Measurements from ENCODE around the gene AGBL5.

Gene AGBL5

DNA sequence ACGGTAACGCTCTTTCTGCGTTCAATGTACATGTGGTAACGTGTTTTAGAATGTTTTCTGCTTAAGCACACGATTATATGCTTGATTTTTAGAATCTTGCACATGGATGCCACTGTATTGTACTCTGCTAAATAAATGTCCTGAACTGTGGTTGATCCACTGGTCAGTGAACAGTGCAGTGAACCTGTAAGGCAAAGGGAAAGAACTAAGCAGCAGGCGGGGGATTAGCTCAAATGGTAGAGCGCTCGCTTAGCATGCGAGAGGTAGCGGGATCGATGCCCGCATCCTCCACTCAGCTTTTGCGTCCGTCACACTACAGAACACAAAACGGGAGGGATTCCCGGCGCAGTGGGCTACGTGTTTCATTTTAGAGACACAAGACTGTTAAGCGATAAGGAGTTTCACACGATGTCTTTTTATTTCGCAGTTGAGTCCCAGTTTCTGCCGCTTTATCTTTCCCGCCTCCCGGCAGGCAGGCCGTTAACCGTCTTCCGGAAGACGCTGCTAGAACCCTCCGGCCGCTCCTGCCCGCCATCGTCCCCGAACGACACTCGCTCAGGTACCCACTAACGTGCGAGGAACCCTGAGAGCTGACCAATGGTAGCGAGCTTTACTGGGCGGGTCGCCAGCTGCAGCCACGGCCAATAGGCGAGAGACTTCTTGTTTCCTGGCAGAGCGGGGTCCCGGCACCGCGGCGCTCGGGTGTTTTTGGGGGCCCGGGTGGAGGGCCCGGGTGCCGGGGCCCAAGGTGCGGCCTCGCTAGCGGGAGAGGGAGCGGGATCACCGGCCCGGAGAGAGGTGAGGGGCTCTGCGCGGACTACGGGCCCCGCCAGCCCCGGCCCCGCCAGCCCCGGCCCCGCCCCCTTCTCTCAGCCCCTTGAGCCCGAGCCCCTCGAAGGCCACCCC, at the start of gene AGBL5:
AGBL5 (plus strand) TSS at position 673 of the 906 bp plus-strand sequence. CDS start 1,291 bp downstream, outside the sequence.
- peak; percentile 96 for DNase-seq

GRCh38 chr2:27001950-27002349, 49.5 kb upstream of the AGBL5 start:
- no peak for DNase-seq

- no peak for DNase-seq
These were observed 48.5 kb upstream of the AGBL5 start for GRCh38 chr2:27003007-27003406.

GRCh38 chr2:27003857-27004256, 47.6 kb upstream of the AGBL5 start:
- no peak for DNase-seq

DNA sequence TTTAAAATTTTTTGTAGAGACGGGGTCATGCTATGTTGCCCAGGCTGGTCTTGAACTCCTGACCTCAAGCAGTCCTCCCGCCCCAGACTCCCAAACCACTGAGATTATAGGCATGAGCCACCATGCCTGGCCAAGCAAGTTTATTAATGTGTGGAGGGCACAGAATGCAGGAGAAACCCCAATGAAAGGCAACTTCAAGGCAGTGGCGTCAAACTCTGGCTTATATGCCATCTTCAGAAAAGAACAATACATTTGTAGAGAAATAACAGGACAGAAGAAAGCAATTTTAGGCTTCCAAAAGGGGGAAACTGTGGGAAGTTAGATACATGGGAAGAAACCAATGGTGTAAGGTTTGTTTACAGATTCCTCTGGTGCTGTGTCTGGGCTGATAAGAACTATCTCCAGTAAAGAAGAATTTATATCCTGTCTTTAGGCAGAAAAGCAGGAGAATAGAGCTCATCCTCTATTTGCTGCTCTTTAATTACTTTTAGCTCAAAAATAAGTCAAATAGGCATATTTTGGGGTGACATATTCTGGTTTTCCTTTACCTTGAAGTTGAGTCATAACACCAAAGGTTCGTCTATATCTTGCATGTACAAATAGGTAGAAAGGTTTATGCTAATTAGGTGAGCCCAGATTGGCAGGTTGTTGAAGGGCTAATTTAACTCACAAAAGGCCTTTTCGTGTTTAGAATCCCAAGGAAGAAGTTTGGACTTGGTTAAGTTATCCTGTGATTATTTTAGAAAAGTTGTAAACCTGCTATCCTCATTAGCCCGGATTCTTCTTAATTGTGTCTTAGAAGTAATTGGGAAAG, 44.7 kb upstream of the AGBL5 start:
- no peak for DNase-seq

DNA sequence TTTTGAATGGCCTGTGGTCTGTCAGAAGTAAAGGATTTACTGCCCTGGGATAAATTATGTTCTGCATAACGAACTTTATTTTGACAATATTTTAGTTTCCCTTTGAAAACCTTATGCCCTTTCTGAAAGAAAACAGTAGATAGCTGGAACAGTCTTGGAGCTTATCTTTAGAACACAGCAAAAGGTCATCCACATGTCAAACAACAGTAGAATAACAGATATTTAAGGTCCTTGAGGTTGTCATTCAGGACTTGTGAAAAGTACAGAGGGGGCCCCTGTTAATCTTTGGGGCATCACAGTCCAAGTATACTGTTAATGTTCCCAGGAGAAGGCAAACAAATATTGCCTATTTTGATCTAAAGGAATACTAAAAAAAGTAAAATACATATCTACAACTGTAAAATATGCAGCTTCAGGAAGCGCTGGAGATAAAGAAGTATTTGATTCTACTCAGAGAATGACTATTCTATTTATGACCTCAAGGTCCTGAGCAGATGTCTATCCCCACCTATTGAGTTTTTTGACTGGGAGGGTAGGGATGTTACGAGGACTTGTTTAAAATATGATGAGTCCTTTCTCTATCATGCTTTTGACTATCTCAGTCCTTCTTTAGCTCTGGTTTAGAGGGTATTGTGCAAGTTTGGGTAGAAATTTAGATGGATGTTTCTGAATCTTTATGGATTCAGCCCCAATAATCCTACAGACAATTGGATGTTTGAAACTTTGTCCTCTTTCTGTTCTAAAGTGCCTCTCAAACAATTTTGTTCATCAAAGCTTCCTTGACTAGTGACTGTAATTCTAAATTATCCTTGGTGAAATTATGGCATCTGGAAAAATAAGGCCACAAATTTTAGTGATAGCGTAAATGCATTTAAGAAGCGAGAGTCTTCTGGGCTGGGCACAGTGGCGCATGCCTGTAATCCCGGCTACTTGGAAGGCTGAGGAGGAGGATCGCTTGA, 43.8 kb upstream of the AGBL5 start:
- DNase-seq = no peak

DNA sequence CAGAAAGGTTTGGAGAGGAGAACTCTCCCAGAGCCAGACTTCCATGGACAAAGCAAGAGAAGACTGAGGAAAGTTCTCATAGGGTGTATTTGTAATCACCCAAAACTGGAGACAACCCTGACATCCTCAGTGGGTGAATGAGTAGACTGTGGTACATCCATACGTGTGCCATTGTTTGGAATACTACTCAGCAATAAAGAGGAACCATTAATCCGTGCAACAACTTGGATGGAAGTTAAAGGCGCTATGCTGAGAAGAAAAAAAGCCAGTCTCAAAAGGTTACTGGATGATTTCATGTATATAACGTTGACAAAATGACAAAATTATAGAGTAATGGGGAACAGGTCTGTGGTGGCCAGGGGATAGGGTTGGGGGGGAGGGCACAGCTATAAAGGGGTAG, 42.8 kb upstream of the AGBL5 start:
- no peak for DNase-seq

DNA sequence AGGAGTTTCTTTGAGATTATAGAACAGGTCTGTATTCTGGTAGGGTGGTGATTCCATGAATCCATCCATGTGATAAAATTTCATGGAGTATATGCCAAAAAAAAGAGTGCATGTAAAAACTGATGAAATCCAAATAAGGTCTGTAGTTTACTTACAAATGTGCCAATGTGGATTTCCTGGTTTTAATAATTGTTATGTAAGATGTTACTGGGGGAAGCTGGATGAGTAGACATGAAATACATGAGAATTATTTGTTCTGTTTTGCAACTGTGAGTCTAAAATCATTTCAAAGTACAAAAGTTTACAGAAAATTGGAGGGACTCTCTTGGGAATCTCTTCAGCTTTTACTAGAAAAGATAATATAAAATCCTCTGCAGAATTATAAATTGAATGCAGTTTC, 42.4 kb upstream of the AGBL5 start:
- DNase-seq = no peak

- no peak for DNase-seq
These were observed 41.8 kb upstream of the AGBL5 start for GRCh38 chr2:27009716-27010115.

DNA sequence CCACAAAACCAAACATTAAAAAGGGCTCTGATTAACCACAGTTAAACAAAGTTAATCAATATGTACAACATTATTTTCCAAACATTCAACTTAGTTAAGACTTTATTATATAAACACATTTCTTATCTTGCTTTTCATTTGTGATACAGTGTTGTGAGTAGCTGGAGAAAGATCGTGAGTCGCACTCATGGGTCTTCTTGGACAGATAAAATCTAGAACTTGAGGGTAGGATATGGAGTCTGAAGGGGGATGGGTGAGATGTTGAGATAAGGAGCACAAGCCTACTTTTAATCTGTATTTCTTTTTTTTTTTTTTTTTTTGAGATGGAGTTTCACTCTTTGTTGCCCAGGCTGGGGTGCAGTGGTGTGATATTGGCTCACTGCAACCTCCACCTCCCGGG, 41.3 kb upstream of the AGBL5 start:
- DNase-seq = no peak

DNA sequence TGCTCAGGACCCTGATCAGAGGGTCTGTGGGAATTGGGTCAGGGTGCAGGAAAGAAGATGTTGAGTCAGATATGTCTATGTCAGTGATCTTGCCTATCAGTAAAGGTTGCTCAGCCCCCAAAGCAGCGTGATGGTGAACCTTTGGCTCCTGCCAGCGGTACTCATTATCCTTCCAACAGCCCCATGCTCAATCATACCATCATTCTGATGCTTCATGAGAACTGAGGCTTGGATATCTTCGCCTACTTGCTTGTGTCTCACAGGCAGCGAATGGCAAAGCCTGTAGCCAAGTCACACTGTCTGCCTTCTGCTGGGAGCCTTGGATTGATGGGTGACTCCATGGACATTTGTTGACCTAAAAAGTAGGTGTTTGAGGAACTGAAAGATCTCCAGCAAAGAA, 37.7 kb upstream of the AGBL5 start:
- DNase-seq = no peak

DNA sequence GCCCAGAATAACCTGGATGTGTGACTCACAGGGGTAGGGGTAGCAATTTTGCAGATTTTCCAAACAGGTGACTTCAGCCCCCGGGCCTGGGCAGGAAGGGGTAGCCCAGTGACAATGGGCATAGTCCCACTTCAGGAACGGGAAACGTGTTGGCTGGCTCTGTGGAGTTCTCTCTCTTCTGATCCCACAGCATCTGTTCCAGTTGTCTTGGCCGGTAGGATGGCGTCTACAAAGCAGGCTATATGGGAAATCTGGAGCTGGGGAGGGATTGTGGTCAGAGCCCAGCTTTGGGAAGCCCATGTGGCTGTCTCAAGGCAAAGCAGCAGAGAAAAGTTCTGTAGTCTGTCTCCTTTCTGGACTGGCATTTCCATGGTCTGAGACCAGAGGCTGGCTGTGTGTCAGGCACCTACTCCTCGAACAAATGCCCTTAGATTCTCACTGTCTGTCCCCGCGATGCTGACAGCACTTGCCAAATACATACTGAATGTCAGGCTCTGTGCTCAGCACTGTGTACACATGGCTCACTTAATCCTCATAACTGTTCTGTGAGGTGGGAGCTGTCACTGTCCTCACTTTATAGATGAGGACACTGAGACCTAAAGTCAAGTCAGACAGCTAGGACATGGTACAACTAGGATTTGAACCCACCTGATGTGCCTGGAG, 36.6 kb upstream of the AGBL5 start:
- DNase-seq = no peak

DNA sequence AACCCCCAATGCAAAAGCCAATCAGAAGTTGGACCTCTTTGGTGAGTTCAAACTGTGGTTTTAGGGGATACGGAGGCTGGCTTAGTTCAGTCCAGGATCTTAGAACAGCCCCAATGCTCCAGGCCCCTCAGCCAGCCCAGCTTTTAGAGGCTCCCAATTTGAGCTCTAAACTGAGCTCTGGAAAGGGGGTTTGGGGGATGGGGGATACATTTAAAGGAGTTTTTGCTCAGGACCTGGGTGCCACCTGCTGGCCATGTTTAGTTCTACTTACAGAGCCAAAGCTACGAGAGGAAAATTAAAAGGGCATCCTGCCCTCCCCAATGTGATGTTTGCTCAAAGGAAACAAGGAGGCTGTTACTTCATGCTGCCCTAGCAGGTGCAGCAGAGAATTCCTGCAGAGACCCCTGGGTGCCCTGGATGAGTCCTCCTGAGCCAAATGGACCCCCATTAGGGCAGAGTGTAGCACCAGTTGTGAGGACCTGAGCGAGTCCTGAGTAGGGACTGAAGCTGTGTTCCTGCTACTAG, 34.6 kb upstream of the AGBL5 start:
- DNase-seq = peak; percentile 44

GRCh38 chr2:27018142-27018541, 33.3 kb upstream of the AGBL5 start:
- DNase-seq = no peak

DNA sequence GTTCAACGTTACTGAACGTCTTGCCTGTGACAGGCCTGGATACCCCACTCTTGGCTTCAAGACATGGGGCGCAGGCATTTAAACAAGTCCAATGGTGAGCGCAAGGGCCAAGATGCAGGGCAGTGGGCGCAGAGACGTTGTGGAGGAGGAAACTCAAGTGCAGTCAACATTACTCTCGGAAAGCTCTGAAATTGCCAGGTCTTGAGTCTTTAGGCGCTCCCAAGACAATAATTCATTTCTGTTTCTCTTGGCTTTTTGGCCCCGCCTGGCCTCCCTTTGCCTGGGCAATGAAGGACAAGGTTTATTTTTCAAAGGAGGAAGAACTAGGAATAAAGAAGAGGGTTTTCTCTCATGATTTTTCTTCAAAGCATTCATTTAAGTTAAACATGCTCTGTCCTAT, 32.0 kb upstream of the AGBL5 start:
- no peak for DNase-seq

DNA sequence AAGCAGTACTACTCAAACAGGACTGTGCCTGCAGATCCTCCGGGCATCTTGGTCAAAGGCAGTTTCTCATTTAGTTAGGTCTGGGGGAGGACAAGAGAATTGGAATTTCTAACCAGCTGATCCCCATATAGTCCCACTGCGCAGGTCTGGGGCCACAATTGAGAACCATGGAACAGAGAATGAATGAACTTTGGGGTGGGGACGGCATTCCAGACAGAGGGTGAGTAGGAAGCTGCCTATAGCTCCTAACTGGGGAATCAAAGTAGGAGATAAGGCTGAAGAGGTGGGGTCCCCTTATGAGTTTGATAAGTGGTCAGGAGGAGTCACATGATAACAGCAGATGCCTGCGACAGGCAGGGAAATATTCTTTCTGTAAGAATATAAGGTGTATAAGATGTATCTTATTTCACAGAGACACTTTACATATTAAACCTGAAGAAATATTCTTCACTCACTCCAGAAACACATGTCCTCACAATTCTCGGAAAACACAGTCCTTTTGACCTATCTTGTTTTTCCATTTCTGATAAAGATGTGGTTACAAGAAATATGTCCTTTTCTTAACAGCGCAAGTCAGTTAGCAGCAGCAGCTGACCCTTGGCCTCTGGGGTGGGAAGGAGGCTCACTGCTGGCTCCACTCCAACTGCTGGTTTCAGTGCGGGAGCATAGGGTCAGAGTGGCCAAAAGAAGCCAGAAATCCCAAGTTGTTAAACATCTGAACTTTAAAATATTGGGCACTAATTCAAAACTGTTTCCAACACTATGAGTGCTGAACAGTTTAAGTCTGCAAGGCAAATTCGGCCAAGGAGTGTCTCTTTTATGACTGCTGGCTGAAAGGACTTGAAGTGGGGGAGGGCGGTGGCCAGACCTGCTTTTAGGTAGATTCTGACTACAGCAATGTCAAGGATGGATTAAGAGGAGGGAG, 31.3 kb upstream of the AGBL5 start:
- no peak for DNase-seq

DNA sequence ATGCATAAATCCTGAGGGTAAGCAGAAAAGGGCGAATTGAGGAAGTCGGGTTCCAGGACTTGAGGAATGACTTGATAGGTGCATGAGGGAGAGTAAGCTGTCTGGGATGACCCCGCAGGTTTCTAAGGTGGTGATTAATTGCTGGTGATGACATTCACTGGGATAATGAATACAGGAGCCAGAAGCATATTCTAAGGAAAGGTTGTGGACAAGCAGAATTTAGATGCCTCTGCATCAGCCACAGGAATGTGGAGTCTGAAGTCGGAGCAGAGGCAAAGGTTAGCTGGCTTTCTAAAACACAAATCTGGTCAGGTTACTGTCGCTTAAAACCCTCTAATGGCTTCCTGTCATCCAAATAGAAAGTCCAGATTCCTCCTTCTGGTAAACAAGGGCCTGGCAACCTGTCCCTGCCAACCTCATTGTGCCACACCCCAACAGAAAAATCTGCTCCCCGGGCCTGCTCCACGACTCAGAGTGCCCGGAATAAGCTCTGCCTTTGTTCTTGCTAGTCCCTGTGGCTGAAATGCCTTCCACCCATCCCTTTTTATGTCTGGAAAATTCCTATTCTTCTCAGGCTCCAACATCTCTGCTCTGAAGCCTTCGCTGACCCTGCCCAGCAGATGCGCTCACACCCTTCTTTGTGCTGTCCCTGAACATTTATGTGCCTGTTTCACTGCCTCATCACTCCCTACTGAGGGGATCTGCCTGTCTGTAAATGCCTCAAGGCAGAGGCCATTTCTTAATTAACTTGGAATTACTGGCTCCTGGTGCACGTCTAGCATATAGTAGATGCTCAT, 30.0 kb upstream of the AGBL5 start:
- DNase-seq = no peak

DNA sequence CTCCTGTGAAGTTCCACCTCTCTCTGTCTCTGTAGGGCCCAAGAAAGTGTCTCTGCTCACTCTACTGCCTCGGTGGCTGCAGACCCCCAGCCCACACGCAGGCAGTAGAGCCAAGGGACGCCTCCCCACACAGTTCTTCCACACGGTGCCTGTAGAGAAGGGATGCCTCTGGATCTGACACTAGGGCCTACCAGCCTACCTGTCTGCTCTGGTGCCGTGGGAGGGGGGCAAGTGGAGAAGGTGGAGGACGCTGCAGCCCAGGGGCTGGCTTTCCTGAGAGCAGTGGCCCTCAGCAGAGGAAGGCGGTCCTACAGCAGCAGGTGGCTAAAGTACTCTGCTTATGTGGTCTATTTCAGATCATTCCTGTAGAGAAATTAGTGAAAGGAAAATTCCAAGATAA, 27.7 kb upstream of the AGBL5 start:
- DNase-seq = no peak

- no peak for DNase-seq
These were observed 27.3 kb upstream of the AGBL5 start for GRCh38 chr2:27024188-27024587.

DNA sequence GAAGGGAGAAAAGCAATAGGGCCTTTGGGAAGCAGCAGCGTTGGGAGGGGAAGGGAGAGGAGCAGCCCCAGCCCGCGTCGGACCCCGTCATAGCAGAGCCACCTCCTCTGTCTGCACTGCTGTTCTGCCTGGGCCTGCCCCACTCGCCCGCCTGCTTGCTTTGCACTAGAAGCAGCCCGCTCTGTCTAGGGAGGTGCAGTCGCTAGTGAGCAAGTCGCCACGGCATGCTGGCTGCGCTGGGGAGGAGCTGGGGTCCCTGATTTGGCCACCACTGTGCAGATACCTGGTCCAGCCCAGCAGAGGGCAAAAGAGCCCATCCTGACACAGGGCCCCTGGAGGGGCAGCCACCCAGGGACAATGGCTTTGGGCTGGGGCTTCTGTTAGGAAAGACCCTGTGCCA, 26.7 kb upstream of the AGBL5 start:
- no peak for DNase-seq

Data from activated CD4-positive, alpha-beta T cell treated with anti-CD3 and anti-CD28 coated beads, Interleukin-2, amount 50 U/mL, for 1 hour (primary cell).